ENCODE measurements around the gene FZD4. TPM values are rescaled to one million over a fixed set of nuclear protein-coding genes. Genes with fewer than 3 reads are reported as not detected.
"Not testable (repeated sequence)": the region's sequence is repeated elsewhere in the genome, so short reads cannot be mapped to it uniquely, and the experiment has no call there.

The FZD4 gene
- total RNA-seq, 1 donor from 2014 or later, result not detected

DNA sequence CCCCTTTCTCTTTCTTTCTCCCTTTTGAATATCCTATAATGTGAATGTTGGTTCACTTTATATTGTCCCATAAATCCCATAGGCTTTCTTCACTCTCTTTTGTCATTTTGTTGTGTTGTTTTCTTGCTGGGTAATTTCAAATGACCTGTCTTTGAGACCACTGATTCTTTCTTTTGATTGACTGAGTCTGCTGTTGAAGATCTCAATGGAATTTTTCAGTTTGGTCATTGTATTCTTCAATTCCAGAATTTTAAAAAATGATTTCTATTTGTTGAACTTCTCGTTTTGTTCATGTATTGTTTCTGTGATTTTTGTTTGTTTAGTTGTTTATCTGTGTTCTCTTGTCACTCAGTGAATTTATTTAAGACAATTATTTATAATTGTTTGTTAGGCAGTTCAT, 17.5 kb upstream of the FZD4 start:
- intact Hi-C loops (cut with micrococcal nuclease), result no loop called here
- Mint-ChIP-seq H3K27me3 (peaks cover 8% of the 10 kb centered on the region), H3K4me1 (no peaks in the 10 kb centered on the region), H3K27ac (no peak overlapping the region), H3K9me3 (peaks cover 15% of the 10 kb centered on the region), H3K36me3 (ENCODE audit: low read depth) (peaks cover 2% of the 10 kb centered on the region), H3K4me3 (no peak overlapping the region)
- ATAC-seq (ENCODE audit: low read depth) (no peak), DNase-seq (no peak)
- CTCF ChIA-PET, result interaction anchor here (1.2 kb wide), 1 partner anchor 34 kb away, joined by 3 read pairs; no protein-coding TSS in a partner anchor
- POLR2A ChIA-PET, result no interaction called here
- TF ChIP-seq, protein P1, sequence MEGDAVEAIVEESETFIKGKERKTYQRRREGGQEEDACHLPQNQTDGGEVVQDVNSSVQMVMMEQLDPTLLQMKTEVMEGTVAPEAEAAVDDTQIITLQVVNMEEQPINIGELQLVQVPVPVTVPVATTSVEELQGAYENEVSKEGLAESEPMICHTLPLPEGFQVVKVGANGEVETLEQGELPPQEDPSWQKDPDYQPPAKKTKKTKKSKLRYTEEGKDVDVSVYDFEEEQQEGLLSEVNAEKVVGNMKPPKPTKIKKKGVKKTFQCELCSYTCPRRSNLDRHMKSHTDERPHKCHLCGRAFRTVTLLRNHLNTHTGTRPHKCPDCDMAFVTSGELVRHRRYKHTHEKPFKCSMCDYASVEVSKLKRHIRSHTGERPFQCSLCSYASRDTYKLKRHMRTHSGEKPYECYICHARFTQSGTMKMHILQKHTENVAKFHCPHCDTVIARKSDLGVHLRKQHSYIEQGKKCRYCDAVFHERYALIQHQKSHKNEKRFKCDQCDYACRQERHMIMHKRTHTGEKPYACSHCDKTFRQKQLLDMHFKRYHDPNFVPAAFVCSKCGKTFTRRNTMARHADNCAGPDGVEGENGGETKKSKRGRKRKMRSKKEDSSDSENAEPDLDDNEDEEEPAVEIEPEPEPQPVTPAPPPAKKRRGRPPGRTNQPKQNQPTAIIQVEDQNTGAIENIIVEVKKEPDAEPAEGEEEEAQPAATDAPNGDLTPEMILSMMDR (IDR thresholded peaks at IDR 0.05), result no peak

DNA sequence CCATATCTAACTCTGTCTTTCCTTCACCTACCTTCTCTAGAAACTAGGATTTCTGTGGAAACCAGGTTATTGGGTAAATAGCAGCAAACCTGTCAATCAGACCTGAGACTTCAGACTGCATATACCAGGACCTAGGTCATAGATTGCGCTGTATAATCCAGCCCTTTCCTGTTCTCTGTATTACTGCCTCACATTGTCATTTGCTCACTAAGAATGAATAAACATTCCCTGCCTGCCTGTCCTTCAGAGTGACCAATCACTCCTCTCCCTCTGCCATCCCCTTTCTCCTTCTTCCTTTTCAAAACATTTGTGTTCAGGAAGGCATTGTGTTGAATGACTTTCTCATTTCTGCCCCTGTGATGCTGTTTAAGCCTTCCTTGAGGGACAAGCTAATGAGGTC, 14.1 kb upstream of the FZD4 start:
- peaks cover 2% of the 10 kb centered on the region for H3K36me3 Mint-ChIP-seq (ENCODE audit: low read depth)
- no peak overlapping the region for H3K27ac Mint-ChIP-seq
- H3K9me3 Mint-ChIP-seq, result peaks cover 15% of the 10 kb centered on the region
- no peak for DNase-seq
- ChIA-PET CTCF (no interaction called here), POLR2A (no interaction called here)
- peaks cover 16% of the 10 kb centered on the region for H3K27me3 Mint-ChIP-seq
- H3K4me3 Mint-ChIP-seq, result no peak overlapping the region
- intact Hi-C loops (cut with micrococcal nuclease), result no loop called here
- no peak for ATAC-seq (ENCODE audit: low read depth)
- H3K4me1 Mint-ChIP-seq, result no peaks in the 10 kb centered on the region
- TF ChIP-seq, protein P1 (IDR thresholded peaks at IDR 0.05), result no peak

DNA sequence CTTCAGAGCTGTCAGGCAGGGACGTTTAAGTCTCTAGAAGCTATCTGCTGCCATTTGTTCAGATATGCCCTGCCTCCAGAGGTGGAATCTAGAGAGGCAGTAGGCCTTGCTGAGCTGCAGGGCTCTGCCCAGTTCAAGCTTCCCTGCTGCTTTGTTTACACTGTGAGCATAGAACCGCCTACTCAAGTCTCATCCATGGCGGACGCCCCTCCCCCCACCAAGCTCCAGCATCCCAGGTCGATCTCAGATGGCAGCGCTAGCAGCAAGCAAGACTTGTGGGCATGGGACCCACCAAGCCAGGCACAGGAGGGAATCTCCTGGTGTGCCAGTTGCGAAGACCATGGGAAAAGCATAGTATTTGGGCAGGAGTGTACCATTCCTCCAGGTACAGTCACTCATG, 12.4 kb upstream of the FZD4 start:
- peaks cover 21% of the 10 kb centered on the region for H3K27me3 Mint-ChIP-seq
- ATAC-seq (ENCODE audit: low read depth); H3K4me3 Mint-ChIP-seq; H3K4me1 Mint-ChIP-seq; POLR2A ChIA-PET; H3K9me3 Mint-ChIP-seq; DNase-seq; CTCF ChIA-PET; H3K27ac Mint-ChIP-seq; intact Hi-C loops (cut with micrococcal nuclease); H3K36me3 Mint-ChIP-seq (ENCODE audit: low read depth): not testable (repeated sequence)

DNA sequence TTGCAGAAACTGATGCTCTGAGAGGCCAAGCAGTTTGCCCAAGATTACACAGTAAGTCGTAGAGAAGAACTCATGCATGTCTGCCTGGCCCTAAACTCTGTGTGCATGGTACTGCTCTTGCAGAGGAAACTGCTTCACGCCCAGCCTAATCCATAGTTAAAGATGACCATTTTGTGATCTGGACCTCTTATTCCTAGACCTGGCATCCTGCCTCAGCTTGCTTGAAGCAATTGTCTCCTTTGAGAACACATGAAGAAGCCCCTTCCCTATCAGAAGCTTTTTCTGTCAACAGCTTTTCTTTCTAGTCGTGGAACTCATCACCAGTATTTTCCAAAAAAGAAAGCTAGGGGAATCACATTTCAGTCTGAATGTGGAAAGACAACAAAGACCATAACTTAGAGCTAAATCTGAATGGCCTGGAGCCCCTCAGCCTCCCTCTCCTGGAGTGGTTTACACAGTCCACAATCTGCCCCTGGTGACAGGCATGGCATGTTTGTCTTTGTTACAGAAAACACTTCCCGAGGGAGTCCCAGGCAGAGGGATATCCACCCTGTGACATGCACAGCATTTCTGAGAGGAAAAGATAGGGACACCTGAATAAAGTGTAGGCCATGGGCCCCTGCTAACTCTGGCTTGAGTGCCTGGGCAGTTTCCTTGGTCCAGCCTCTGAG, 2.9 kb upstream of the FZD4 start:
- intact Hi-C loops (cut with micrococcal nuclease), result no loop called here

DNA sequence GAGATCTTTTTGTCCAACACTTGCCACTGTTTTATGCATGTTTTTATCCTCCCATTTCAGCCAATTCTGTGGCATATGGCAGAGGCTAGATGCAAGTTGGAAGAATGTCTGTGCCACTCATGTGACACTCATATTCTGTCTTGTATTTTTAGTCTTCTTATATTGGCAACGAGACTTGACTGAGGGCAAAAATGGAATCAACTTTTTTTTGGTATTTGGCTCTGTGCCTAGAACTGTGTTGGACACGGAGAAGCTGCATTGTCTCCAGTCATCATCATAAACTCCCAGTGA, 1.7 kb upstream of the FZD4 start:
- no peak overlapping the region for H3K27ac Mint-ChIP-seq
- peaks cover 2% of the 10 kb centered on the region for H3K36me3 Mint-ChIP-seq (ENCODE audit: low read depth)
- no peaks in the 10 kb centered on the region for H3K9me3 Mint-ChIP-seq
- intact Hi-C loops (cut with micrococcal nuclease), result no loop called here
- TF ChIP-seq, protein P1 (IDR thresholded peaks at IDR 0.05), result no peak
- no peak for ATAC-seq (ENCODE audit: low read depth)
- H3K4me3 Mint-ChIP-seq, result peak overlapping the region; percentile 25
- H3K4me1 Mint-ChIP-seq, result peaks cover 16% of the 10 kb centered on the region
- peaks cover 28% of the 10 kb centered on the region for H3K27me3 Mint-ChIP-seq
- ChIA-PET CTCF (interaction anchor here (0.7 kb wide), 1 partner anchor 117 kb away, joined by 3 read pairs; no protein-coding TSS in a partner anchor), POLR2A (no interaction called here)
- no peak for DNase-seq

More for the DNA sequence above, 2.9 kb upstream of the FZD4 start:
- H3K36me3 Mint-ChIP-seq (ENCODE audit: low read depth), result peaks cover 2% of the 10 kb centered on the region
- TF ChIP-seq, protein P1 (IDR thresholded peaks at IDR 0.05), result no peak
- ChIA-PET POLR2A (no interaction called here), CTCF (no interaction called here)
- ATAC-seq (ENCODE audit: low read depth), result no peak
- no peak for DNase-seq
- peaks cover 26% of the 10 kb centered on the region for H3K27me3 Mint-ChIP-seq
- H3K27ac Mint-ChIP-seq, result no peak overlapping the region
- H3K4me3 Mint-ChIP-seq, result no peak overlapping the region
- H3K9me3 Mint-ChIP-seq, result no peaks in the 10 kb centered on the region
- H3K4me1 Mint-ChIP-seq, result peaks cover 16% of the 10 kb centered on the region

DNA sequence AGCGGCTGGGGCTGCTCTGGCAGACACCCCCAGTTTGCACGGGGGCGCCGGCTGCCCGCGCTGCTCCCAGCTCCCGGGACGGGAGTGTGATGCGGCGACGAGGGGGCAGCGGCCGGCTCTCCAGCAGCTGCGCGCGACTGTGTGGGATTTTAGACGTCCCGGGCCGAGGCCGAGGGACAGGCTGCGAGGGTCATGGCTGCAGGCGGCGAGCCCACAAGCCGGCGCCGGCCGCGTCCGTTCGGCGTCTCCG, 159 bp downstream of the FZD4 start:
- peaks cover 2% of the 10 kb centered on the region for H3K36me3 Mint-ChIP-seq (ENCODE audit: low read depth)
- ATAC-seq (ENCODE audit: low read depth) (no peak), DNase-seq (no peak)
- no peak overlapping the region for H3K27ac Mint-ChIP-seq
- TF ChIP-seq, protein P1 (IDR thresholded peaks at IDR 0.05), result no peak
- no peak overlapping the region for H3K4me3 Mint-ChIP-seq
- H3K27me3 Mint-ChIP-seq, result peaks cover 33% of the 10 kb centered on the region
- H3K9me3 Mint-ChIP-seq, result no peaks in the 10 kb centered on the region
- peaks cover 16% of the 10 kb centered on the region for H3K4me1 Mint-ChIP-seq
- ChIA-PET CTCF (interaction anchor here (0.8 kb wide), 1 partner anchor 1100 kb away, joined by 3 read pairs; the partner anchor contains the start of gene CCDC83), POLR2A (no interaction called here)
- intact Hi-C loops (cut with micrococcal nuclease), result loop anchor here (1.0 kb wide), 1 partner anchor 82 kb away; the partner anchor contains the start of gene TMEM135
